Activated CD4-positive, CD25-positive, alpha-beta regulatory T cell treated with anti-CD3 and anti-CD28 coated beads, Interleukin-2, amount 50 U/mL, for 72 hours (primary cell): ENCODE data around the gene TTC7B.
A peak's percentile ranks its signal among the peaks of the same experiment; 100 is the strongest.

Source experiments
- DNase-seq: peaks from one replicate; pipeline ENCODE4 v3.0.0; 2021

Gene TTC7B

DNA sequence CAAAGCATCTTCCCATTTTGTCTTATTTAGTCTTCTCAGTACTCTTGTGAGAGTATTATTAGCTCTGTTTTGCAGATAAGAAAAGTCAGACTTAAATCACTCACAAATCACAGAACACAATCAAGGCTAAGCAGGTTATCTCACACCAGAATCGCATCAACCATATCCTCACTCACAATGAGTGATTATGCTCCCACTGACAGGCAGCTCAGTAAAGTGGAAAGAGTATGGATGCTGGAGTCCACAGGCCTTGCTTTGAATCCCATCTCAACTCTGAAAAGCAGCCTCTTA lies 43.1 kb downstream of the TTC7B start:
- DNase-seq, result no peak

DNA sequence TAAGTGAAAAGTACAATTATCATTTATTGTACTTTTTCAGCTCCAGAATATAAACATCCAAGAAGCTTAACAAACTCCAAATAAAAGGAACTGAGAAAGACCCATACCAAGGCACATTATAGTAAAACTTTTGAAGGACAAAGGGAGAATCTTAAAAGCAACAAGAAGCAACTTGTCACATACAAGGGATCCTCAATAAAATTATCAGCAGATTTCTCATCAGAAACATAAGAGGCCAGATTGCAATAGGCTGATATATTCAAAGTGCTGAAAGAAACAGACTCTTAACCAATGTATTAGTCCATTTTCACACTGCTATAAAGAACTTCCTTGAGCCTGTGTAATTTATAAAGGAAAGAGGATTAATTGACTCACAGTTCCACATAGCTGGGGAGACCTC lies 48.3 kb downstream of the TTC7B start:
- DNase-seq, result no peak

DNA sequence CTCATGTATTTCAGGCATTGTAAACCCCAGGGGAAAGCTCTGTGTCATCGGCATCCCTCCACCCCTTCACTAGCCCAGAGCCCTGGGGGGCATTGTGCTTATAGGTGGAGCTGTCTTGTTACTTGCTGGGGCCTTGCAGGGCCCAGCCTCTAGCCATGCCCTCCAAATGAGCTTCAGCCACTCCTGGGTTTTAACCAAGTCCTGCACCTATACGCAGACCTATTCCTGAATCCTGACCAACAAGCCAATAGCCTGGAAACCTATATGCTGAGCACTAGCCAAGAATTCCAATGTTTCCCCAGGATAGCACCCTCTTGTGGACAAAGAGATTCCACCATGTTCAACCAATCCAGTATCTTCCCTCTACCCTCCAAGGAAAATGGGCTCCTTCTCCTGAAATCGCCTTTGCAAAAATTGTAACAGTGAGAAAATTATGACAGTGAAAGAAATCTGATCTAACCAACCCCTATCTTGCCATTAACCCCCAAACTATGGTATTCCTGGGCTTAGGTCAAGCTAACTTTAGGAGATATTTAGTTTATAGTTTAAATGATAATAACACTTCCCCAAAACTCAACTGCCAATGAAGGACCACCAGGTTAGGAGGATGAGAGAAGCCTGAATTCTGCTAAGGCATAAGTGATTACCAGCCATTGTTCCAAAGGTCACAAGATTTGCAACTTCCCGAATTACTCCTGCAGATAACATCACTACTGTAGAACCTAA lies 55.5 kb downstream of the TTC7B start:
- DNase-seq, result no peak

DNA sequence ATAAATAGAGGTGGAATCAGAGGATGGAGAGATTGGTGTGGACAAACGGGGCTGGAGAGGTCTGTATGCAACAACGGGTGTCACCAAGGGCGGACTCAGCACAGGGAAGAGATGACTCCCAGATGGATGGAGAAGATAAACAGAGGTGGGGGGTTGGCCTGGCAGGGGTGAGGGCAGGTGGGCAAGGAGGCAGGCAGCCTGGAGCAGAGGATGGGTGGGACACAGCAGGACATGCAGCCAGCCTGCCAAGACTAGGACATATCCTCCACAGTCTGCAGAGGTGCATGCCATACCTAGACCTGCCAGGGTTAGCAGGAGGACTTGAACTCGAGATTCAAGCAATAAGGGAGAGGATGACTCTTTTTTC lies 56.2 kb downstream of the TTC7B start:
- no peak for DNase-seq

DNA sequence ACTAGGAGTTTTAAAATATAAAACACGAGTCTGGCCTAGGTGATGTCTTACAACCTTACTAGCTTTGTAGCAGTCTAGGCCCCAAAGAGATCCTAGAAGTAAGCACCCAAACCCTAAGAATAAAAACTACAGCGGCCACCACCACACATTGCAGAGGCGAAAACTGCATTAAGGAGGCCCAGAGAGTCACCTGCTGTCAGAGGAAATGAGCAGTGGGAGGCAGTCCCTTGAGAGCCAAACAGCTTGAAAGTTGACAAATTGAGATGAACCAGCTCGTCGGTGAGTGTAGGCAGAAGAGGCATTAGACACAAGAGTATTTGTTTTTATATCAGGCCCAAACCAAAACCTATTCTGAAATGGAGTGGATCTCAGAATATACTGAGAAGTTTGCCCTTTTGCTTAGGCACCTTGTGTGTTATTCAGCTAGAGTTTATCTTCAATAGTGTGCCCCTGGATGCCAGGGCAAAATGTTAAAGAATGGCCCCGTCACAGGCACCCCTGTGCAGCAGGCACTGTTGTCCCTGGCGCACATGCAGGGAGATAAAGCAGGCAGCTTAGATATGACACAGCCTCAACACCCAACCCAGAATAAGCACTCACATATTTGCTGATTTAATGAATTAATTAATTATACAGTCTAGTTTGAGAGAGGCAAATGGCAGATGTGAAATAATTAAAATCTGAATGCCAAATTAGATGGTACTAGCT lies 56.7 kb downstream of the TTC7B start:
- DNase-seq, result no peak

DNA sequence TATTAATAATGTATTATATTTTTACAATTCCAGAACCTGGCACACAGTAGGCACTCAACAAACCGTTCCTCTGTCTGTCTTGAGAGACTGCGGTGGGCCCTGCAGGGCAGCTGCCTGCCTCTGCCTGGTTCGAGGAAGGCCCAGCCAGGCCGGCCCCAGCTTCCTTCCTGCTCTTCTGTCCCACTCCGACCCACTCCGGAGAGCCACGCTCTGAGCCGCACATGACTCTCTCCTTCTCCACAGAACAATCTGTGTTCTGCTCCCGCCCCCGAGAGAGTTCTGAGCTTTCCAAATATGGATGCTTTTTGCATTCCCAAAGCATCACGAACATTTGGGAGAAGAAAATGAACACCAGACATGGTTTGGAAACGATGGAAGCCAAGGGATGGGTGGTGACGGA lies 57.3 kb downstream of the TTC7B start:
- peak; percentile 42 for DNase-seq

DNA sequence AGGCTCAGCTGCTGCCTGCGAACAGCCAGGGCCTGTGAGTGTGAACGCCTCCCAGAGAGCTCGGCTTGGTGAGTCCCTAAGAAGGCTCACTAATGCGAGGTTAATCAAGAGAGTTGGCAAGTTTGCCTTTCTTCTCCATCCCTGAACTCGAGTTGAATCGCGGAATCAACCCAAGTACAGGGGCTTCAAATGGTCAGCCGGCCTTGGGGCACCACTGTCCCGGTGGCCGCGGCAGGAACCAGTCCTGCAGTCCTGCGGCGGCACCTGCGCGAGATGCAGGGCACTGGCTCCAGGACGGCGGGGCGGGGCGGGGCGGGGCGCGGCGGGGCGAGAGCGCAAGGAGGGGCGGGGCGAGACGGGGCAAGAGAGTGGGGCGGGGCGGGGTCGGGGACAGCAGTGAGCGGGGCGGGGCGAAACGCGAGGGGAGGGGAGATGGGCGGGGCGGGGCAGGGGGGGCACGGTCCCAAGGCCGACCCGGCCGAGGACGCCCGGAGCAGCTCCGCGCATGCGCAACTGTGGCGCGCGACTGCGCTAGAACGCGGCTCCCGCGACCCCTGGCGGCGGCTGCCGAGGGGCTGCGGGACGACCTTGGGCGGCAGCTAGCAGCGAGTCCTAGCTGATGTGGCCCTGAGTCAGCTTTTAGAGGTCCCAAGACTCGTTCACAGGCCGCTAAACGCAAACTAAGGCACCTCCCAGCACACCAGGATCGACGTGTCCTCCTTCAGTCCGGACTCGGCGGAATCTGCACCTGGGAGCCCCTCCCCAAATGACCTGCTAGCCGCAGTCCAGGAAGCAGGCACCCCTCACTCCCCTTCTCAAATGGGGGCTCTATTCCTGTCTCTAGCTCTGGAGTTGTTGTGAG lies 58.0 kb downstream of the TTC7B start:
- peak; percentile 97 for DNase-seq

DNA sequence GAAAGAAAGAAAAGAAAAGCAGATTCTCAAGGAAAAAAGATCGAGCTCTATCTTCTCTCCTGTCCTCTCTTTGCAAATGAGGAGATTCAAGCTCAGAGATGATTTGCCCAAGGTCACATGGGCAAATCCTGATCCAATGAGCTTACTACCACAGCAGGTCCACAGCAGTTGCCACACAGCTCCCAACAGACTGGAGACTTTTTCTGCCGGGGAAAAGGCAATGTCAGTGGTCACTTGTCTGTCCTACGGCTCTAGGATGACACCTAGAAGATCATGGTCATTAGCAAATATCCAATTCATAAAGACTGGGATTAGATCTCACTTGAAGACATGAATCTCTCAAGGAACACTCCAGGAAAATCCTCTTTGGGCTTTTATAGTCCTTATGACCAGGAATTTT lies 58.8 kb downstream of the TTC7B start:
- DNase-seq, result no peak

DNA sequence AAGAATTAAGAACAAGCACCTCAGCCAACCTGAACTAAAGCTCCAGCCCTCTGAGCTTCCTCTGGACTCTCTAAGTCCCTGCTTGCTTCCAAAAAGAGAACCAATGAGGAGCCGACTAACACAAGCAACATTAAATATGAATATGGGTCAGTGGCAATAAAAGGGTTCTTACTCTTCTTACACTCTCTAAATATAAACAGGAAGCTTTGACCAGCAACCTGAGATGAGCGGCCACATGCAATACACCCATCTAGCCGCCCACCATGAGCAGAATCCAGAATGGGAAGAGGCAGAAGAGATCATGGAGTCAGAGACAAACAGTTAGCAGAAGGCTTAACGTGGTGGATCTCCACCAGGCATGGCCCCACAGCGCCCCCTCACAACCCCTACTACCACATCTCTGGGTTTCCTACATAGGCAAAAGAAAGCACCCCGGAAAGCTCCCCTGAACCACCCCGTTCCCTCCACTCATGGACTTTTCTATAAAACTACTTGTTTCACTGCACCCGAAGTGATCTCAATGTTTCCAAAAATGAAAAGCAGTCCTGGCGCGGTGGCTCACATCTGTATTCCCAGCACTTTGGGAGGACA lies 59.4 kb downstream of the TTC7B start:
- no peak for DNase-seq

DNA sequence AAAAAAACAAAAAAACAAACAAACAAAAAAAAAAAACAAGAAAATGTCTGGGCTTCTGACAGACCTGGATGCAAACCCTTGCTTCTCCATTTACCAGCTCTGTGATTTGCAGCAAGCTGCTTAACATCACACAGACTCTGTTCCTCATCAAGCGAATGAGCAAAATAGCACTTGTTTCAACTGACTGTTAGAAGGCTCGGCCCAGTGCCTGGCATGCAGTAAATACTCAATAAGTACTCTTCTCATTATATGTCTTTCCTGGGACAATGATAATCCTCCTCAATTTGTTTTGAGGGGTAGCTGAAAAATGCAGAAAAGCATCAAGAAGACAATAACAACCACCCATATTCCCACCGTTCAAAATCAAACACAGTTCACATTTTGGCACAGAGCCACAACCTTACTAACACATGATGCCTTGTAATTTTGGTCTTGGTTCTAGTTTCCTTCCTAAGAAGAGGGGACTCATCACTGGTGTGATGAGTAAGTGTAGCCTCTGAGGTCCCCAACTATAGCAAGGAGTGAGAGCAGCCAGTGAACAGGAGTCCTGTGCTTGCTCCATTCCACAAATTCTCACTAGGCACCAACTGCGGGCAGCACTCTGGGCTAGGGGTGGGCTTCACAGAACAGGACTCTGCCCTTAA lies 60.4 kb downstream of the TTC7B start:
- no peak for DNase-seq

DNA sequence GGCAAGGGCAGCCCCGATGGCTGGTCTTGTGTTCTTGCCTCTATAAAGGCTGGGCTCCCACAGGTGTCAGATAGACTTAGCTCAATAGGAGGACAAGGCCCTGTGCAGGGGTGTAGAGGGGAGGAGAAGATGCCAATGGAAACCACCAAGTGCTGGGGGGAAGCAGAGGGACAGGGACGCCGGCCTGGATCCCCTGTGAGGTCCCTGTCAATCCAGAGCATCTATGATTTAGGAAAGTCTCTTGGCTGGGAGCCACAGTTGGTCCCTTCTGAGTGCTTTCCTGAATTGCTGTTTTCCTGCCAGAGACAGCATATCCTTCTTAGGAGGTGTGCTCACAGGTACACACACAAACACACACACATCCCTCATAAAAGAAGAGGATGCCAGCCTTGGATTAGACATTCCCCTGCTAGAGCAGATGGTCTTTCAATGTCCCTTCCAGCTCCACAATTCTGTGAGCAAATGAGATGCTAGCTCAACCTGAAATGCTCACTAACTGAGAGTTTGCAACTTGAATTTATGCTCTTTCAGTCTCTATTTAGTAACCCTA lies 62.7 kb downstream of the TTC7B start:
- DNase-seq, result no peak

DNA sequence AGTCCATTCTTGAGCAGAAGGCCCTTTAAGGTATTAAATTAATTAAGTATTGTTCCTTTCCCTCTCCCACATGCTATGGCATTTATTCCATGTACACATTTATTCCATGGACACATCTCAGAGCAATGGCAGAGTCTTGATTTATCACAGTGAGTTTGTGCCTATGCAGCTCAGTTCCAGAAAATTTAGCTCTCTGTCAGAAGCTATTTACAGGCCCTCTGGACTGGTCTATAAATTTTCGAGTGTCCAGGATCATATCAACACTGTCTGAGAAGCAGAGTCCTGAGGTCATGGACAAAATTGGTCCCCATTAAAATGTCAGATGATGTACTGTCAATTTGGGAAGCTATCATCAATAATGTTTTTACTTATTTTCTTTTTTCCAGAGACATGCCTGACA lies 65.5 kb downstream of the TTC7B start:
- DNase-seq, result no peak

DNA sequence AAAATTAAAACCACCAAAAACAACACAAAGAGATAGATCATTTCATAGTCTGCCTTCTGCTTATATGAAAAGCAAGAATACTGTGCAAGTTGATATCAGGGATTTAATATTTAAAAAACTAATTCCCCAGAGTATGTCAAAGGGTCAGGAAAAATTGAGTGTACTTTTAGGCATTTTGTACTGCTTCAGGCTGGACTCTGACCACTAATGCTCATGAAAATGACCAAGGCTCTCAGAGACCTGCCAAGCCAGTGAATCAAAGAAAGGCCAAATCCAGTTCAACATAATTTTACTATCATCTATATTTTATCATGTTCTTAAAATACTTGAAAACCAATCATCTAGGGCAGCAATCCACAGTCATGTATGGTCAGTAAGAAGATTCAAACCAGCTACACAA lies 66.0 kb downstream of the TTC7B start:
- no peak for DNase-seq

DNA sequence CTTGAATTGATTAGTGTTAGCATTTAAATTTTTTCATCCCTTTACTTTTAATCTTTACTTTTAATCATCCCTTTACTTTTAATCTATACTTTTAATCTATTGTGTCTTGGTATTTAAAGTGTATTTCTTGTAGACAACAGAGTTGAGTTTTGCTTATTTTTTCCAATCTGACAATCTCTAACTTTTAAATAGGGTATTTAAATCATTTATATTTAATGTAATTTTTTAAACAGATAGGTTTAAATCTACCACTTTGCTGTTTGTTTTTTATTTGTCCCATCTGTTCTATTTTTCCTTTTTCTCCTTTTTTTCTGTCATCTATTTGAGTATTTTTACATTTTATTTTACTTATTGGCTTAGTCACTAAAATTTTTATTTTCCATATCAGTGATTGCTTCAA lies 68.3 kb downstream of the TTC7B start:
- no peak for DNase-seq

DNA sequence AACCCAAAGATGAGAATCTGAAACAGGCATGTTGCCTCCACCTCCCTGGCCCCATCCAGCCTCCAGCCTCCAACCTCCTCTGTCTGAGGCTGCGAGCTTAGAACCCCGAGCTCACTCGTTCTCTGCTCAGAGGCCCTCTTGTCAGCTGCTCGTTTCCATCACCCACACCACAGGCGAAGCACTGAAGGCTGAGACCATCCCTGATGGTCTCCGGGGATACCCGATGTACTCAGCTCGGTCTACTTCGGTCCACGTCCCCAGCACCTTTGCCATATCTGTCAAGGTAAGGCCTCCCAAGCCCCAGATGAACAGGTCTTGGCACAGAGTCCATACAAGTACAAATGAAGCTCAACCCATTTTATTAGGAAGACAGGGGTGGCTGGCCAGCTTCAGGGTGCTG lies 72.4 kb downstream of the TTC7B start:
- DNase-seq, result no peak

DNA sequence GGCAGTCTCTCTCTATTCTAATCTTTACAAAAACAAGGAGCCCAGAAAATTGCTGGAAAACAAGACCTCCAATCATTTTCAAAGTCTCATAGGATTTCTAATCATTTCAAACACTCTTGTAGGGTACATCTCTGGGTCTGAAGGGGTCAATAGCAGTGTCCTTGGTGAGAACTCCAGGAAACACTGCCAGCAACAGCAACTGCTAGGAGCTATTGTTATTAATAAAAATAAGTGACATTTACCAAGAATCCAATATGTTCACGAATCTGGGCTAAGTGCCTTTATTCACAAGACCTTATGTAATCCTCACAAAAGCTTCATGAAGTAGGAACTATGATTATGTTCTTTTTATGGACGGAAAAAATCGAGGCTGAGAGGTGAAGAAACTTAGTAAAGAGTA lies 72.8 kb downstream of the TTC7B start:
- DNase-seq, result no peak

DNA sequence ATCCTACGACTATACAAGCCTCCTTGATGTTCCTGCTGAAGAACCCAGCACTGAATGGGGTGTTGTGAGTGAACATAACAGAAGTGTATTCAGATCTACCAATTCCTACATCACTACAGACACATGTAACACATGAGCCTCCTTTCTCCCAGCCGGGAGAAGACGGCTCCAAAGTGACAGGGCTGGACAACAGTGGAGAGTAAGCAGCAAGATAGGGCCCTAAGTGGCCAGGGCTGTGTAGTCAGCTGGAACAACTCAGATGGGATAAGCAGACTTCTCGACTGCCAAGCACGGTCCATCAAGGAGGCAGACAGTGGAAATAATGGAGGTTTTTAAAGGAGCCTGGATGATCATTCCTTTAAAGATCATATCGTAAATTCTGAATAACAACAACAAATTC lies 73.5 kb downstream of the TTC7B start:
- DNase-seq, result no peak

DNA sequence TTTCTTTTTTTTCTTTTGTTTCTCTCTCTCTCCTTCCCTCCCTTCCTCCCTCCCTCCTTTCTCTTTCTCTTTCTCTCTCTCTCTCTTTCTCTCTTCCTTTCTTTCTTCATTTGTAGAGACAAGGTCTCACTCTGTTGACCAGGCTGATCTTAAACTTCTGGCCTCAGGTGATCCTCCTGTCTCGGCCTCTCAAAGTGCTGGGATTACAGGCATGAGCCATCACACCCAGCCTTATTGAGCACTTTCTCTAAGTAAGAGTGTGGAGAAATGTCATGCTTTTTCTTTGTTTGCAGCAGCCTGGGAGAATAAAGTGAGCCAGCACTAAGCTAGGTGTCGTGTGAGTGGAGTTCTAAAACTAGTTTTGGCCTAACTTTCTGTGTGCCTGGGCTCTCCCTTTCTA lies 74.0 kb downstream of the TTC7B start:
- DNase-seq, result no peak

DNA sequence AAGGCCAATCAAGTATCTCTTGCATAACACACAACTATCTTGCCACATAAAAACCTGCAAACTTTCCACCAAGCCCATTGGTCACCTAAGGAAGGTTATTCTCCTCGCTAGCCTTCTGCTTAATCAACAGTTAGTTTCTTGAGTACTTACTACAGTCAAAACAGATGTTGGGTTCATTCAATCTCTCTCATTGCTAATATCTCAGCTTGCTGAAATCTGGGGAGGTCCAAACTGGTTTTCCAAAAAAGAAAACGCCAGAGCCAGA lies 74.6 kb downstream of the TTC7B start:
- no peak for DNase-seq

DNA sequence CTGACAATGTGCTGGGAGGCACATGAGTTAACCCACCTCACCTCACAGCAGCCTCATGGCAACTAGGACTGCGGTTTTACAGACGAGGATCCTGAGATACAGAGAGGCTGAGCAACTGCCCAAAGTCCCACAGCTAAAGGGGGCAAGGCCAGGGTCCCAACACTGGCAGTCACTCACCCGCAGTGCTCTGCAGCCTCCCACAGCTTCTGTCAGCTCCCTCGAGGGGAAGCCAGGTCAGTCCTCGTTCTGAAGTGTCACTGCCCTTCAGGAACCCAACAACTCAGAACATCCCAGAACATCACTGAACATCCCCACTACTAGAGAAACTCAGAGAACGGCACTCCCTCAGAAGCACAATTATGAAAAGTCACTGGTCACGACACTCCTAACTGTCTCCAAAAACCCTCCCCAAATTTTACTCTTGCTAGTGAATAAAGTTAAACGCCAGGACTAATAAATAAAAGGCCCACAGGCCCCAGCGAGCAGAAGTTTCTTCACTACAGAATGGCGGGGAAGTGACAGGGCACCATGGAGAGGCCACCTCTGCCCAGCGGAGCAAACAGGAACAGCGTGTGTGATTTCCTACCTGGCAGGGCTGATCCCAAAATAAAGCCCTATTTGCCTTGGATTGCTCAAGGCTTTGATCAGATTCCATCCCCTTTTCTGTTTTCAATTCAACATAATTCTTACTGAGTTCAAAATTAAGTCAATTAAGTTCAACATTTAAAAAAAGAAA lies 75.1 kb downstream of the TTC7B start:
- no peak for DNase-seq

DNA sequence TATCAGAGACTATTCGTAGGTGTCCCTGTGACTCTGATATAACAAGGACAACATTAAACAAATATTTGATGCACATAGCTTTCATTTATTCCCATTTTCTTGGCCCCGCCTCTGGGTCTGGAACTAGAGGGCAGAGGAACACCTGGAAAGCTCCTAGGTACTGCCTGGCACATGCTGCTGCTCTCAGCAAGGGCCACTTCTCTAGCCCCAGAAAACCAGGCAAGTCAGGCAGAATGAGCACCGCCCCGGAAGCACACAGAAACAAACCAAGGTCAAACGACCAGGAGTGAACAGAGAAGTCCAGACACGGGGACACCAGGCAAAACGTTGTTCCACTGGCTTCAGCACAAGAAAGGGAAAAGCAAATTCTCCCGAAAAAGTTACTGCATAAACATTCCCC lies 76.1 kb downstream of the TTC7B start:
- no peak for DNase-seq

DNA sequence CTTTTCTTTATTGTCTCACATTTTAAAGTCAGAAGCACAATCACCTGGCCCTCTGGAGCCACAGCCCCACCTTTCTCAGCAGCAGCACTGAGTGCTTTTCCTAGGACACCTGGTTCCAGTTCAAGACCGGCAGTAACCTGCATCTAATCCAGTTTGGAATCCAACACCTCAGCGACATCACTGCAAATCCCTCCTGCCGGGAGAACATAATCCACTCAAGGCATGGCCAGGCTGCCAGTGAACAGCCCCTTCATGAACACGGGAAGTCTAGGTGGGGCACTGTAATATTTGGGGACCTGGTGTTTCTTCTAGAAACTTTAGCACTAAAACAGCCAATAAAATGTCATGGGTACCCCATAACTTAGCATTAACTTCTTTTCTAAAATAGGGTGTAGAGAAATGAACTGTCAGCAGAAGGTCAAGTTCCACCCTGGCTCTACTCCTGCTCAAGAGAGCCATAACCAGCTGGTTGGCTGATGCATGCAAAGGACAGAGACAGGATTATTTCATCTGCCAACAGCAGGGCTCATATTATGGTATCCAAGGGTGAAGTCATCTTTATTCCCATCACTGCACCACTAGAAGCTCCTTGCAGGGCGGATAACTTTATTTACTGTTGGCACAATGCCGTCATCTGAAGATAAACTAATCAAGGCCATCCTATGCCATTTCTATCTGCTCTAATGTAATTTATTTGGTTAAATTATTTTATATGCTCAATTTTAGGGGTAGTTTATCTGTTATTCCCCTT lies 76.7 kb downstream of the TTC7B start:
- no peak for DNase-seq
